ENCODE measurements around the gene ZC2HC1C.
A peak's percentile ranks its signal among the peaks of the same experiment; 100 is the strongest.
"Not testable (repeated sequence)": the region's sequence is repeated elsewhere in the genome, so short reads cannot be mapped to it uniquely, and the experiment has no call there.

ZC2HC1C gene

GRCh38 chr14:75066691-75067090 is 2.8 kb upstream of the ZC2HC1C start:
- peaks cover 2% of the 10 kb centered on the region for H3K36me3 ChIP-seq (ENCODE audit: insufficient read depth, insufficient read length, low read length)
- no peaks in the 10 kb centered on the region for H3K9me3 ChIP-seq (ENCODE audit: insufficient read depth, low read length)
- DNase-seq (ENCODE audit: low read depth, low spot score) = no peak
- no peaks in the 10 kb centered on the region for H3K27me3 ChIP-seq (ENCODE audit: insufficient read depth, insufficient read length)
- TF ChIP-seq ZNF274 (IDR thresholded peaks at IDR 0.05; ENCODE audit: low read depth, low read length) = no peak
- no peak for TF ChIP-seq YY1 (IDR thresholded peaks at IDR 0.05; ENCODE audit: insufficient read depth, insufficient read length)
- no peak overlapping the region for H3K9ac ChIP-seq (ENCODE audit: insufficient read length, low read depth)
- no peak overlapping the region for H3K4me3 ChIP-seq (ENCODE audit: insufficient read length, low read depth)
- peaks cover 4% of the 10 kb centered on the region for H3K4me1 ChIP-seq (ENCODE audit: insufficient read depth, insufficient read length)

DNA sequence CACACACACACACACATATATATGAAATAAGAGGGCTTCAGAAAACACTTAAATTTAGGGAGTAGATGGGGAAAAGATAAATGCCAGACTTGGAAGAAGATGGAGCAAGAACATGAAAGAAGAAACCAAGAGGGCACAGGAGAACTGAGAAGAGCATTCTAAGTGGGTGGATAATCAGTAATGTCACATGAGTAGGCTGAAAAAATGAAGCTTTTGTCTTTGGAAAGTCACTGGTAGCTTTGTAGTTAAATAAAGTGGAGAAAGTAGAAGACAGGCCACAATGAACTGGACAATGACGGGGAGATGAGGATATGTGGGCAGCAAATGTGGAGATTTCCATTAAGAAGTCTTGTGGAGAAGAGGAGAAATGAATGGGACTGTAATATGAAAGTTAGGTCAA is 2.2 kb upstream of the ZC2HC1C start:
- Histone ChIP-seq H3K4me3 (ENCODE audit: insufficient read length, low read depth) (no peak overlapping the region), H3K27me3 (ENCODE audit: insufficient read depth, insufficient read length) (no peaks in the 10 kb centered on the region), H3K9ac (ENCODE audit: insufficient read length, low read depth) (no peak overlapping the region), H3K9me3 (ENCODE audit: insufficient read depth, low read length) (no peaks in the 10 kb centered on the region), H3K4me1 (ENCODE audit: insufficient read depth, insufficient read length) (peaks cover 4% of the 10 kb centered on the region), H3K36me3 (ENCODE audit: insufficient read depth, insufficient read length, low read length) (peaks cover 2% of the 10 kb centered on the region)
- DNase-seq (ENCODE audit: low read depth, low spot score) = no peak
- TF ChIP-seq SUZ12 (IDR thresholded peaks at IDR 0.05; ENCODE audit: extremely low read depth, insufficient read depth, insufficient read length) (no peak), ZNF274 (IDR thresholded peaks at IDR 0.05; ENCODE audit: low read depth, low read length) (no peak), YY1 (IDR thresholded peaks at IDR 0.05; ENCODE audit: insufficient read depth, insufficient read length) (no peak)

DNA sequence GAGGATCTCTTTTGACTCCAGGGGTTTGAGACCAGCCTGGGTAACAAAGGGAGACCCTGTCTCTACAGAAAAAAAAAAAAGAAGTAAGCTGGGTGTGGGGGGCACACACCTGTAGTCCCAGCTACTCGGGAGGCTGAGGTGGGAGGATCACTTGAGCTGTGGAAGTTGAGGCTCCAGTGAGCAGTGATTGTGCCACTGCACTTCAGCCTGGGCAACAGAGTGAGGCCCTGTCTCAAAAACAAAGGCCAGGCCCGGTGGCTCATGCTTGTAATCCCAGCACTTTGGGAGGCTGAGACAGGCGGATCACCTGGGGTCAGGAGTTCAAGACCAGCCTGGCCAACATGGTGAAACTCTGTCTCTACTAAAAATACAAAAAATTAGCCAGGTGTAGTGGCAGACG is 1.7 kb upstream of the ZC2HC1C start:
- H3K4me1 ChIP-seq (ENCODE audit: insufficient read depth, insufficient read length); H3K27me3 ChIP-seq (ENCODE audit: insufficient read depth, insufficient read length); H3K36me3 ChIP-seq (ENCODE audit: insufficient read depth, insufficient read length, low read length); DNase-seq (ENCODE audit: low read depth, low spot score); H3K9me3 ChIP-seq (ENCODE audit: insufficient read depth, low read length); H3K4me3 ChIP-seq (ENCODE audit: insufficient read length, low read depth); H3K9ac ChIP-seq (ENCODE audit: insufficient read length, low read depth): not testable (repeated sequence)

GRCh38 chr14:75068294-75069120 is 934 bp upstream of the ZC2HC1C start:
- H3K4me3 ChIP-seq (ENCODE audit: insufficient read length, low read depth) = peak overlapping the region; percentile 70
- no peaks in the 10 kb centered on the region for H3K9me3 ChIP-seq (ENCODE audit: insufficient read depth, low read length)
- DNase-seq (ENCODE audit: low read depth, low spot score) = no peak
- no peaks in the 10 kb centered on the region for H3K27me3 ChIP-seq (ENCODE audit: insufficient read depth, insufficient read length)
- no peaks in the 10 kb centered on the region for H3K36me3 ChIP-seq (ENCODE audit: insufficient read depth, insufficient read length, low read length)
- H3K4me1 ChIP-seq (ENCODE audit: insufficient read depth, insufficient read length) = peaks cover 4% of the 10 kb centered on the region
- H3K9ac ChIP-seq (ENCODE audit: insufficient read length, low read depth) = peak overlapping the region; percentile 87
- TF ChIP-seq ZNF274 (IDR thresholded peaks at IDR 0.05; ENCODE audit: low read depth, low read length) = no peak
- no peak for TF ChIP-seq YY1 (IDR thresholded peaks at IDR 0.05; ENCODE audit: insufficient read depth, insufficient read length)
- no peak for TF ChIP-seq SUZ12 (IDR thresholded peaks at IDR 0.05; ENCODE audit: extremely low read depth, insufficient read depth, insufficient read length)

GRCh38 chr14:75069811-75070145 is 337 bp downstream of the ZC2HC1C start:
- no peaks in the 10 kb centered on the region for H3K9me3 ChIP-seq (ENCODE audit: insufficient read depth, low read length)
- H3K9ac ChIP-seq (ENCODE audit: insufficient read length, low read depth) = peak overlapping the region; percentile 64
- no peaks in the 10 kb centered on the region for H3K27me3 ChIP-seq (ENCODE audit: insufficient read depth, insufficient read length)
- peaks cover 4% of the 10 kb centered on the region for H3K4me1 ChIP-seq (ENCODE audit: insufficient read depth, insufficient read length)
- DNase-seq (ENCODE audit: low read depth, low spot score) = no peak
- H3K36me3 ChIP-seq (ENCODE audit: insufficient read depth, insufficient read length, low read length) = no peaks in the 10 kb centered on the region
- H3K4me3 ChIP-seq (ENCODE audit: insufficient read length, low read depth) = peak overlapping the region; percentile 70
- no peak for TF ChIP-seq SUZ12 (IDR thresholded peaks at IDR 0.05; ENCODE audit: extremely low read depth, insufficient read depth, insufficient read length)
- TF ChIP-seq YY1 (IDR thresholded peaks at IDR 0.05; ENCODE audit: insufficient read depth, insufficient read length) = no peak
- no peak for TF ChIP-seq ZNF274 (IDR thresholded peaks at IDR 0.05; ENCODE audit: low read depth, low read length)

DNA sequence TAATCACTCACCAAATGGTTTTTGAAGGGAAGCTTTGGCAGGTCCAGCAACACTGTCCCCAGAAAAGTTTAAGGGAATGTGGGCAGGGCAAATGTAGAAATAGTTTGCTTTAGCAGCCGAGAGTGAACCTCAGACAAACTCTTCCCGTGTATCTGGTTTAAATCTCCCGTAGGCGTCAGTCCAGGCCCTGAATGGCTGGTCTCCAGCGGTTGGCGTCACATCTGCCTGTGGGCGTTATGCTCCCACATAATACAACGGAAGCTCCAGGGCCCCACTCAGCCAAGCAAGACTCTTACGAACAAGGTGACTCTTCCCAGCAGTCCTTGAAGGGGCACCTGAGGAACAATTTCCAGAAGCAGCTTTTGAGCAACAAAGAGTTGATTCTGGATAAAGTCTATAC is 942 bp downstream of the ZC2HC1C start:
- no peak for DNase-seq (ENCODE audit: low read depth, low spot score)
- H3K27me3 ChIP-seq (ENCODE audit: insufficient read depth, insufficient read length) = no peaks in the 10 kb centered on the region
- TF ChIP-seq YY1 (IDR thresholded peaks at IDR 0.05; ENCODE audit: insufficient read depth, insufficient read length) (no peak), SUZ12 (IDR thresholded peaks at IDR 0.05; ENCODE audit: extremely low read depth, insufficient read depth, insufficient read length) (no peak), ZNF274 (IDR thresholded peaks at IDR 0.05; ENCODE audit: low read depth, low read length) (no peak)
- no peak overlapping the region for H3K9ac ChIP-seq (ENCODE audit: insufficient read length, low read depth)
- peaks cover 4% of the 10 kb centered on the region for H3K4me1 ChIP-seq (ENCODE audit: insufficient read depth, insufficient read length)
- H3K36me3 ChIP-seq (ENCODE audit: insufficient read depth, insufficient read length, low read length) = no peaks in the 10 kb centered on the region
- H3K9me3 ChIP-seq (ENCODE audit: insufficient read depth, low read length) = no peaks in the 10 kb centered on the region
- no peak overlapping the region for H3K4me3 ChIP-seq (ENCODE audit: insufficient read length, low read depth)

DNA sequence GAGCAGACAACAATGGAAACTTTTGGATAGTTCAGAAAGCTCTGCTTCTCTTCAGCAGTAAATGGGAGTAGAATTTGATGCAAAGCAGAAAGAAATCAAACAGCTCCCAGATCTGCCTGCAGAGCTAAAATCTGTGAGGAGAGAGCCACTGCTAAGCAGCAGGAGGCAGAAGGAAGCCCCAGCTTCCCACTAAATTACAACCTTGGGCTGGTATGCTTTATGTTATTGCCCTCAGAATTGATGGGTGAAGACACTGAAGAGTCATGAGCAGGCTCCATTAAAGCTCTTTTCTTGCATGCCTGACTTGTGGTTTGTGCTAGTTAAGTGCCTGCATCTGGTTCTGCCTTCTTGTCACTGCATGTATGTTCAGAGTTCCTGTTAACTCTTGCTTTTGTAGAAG is 8.4 kb downstream of the ZC2HC1C start:
- no peaks in the 10 kb centered on the region for H3K9me3 ChIP-seq (ENCODE audit: insufficient read depth, low read length)
- TF ChIP-seq ZNF274 (IDR thresholded peaks at IDR 0.05; ENCODE audit: low read depth, low read length) = no peak
- no peak for TF ChIP-seq YY1 (IDR thresholded peaks at IDR 0.05; ENCODE audit: insufficient read depth, insufficient read length)
- TF ChIP-seq SUZ12 (IDR thresholded peaks at IDR 0.05; ENCODE audit: extremely low read depth, insufficient read depth, insufficient read length) = no peak
- H3K36me3 ChIP-seq (ENCODE audit: insufficient read depth, insufficient read length, low read length) = peaks cover 11% of the 10 kb centered on the region
- no peaks in the 10 kb centered on the region for H3K27me3 ChIP-seq (ENCODE audit: insufficient read depth, insufficient read length)
- H3K4me1 ChIP-seq (ENCODE audit: insufficient read depth, insufficient read length) = no peaks in the 10 kb centered on the region
- no peak overlapping the region for H3K9ac ChIP-seq (ENCODE audit: insufficient read length, low read depth)
- DNase-seq (ENCODE audit: low read depth, low spot score) = no peak
- H3K4me3 ChIP-seq (ENCODE audit: insufficient read length, low read depth) = no peak overlapping the region

Measured in NT2/D1 (cell line).